AG09309 (cell line): ENCODE data around the gene MAML2.

Experiments used
- DNase-seq: peaks from one replicate; pipeline ENCODE4 v3.0.0-alpha.2; 2010; ENCODE audit warnings: low read depth
- H3K4me3 ChIP-seq: 2 replicates; pipeline ENCODE4 v1.5.1; 2011; ENCODE audit warnings: mild to moderate bottlenecking, low read depth, low read length, moderate library complexity; ENCODE audit not compliant: control insufficient read depth
- TF ChIP-seq, protein P1 (sequence below): IDR thresholded peaks from 2 replicates; pipeline ENCODE4 v1.5.1; 2011; ENCODE audit warnings: mild to moderate bottlenecking, low read depth, low read length, inconsistent platforms; ENCODE audit not compliant: insufficient read depth, control insufficient read depth; ENCODE audit errors: missing control alignments

The MAML2 gene

DNA sequence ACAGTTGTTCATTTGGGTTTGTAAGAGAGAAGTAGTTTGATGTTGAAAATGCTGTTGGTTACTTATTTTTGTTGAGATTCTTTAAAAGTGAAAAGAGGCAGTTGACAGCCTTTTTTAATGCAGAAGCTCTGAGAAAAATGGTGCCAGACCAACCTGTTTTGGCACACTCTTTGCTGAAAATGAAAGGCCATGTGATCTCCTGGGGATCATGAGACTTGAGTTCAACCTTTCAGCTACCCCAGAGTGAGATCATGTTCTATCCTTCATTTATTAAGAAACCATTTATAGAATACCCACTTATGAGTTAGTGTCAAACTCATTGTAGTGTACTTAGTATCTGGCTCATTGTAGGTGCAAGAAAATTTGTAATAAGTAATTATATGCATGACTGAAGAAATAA lies 196.2 kb downstream of the MAML2 start:
- no peak overlapping the region for H3K4me3 ChIP-seq
- TF ChIP-seq, protein P1, sequence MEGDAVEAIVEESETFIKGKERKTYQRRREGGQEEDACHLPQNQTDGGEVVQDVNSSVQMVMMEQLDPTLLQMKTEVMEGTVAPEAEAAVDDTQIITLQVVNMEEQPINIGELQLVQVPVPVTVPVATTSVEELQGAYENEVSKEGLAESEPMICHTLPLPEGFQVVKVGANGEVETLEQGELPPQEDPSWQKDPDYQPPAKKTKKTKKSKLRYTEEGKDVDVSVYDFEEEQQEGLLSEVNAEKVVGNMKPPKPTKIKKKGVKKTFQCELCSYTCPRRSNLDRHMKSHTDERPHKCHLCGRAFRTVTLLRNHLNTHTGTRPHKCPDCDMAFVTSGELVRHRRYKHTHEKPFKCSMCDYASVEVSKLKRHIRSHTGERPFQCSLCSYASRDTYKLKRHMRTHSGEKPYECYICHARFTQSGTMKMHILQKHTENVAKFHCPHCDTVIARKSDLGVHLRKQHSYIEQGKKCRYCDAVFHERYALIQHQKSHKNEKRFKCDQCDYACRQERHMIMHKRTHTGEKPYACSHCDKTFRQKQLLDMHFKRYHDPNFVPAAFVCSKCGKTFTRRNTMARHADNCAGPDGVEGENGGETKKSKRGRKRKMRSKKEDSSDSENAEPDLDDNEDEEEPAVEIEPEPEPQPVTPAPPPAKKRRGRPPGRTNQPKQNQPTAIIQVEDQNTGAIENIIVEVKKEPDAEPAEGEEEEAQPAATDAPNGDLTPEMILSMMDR: no peak
- no peak for DNase-seq

DNA sequence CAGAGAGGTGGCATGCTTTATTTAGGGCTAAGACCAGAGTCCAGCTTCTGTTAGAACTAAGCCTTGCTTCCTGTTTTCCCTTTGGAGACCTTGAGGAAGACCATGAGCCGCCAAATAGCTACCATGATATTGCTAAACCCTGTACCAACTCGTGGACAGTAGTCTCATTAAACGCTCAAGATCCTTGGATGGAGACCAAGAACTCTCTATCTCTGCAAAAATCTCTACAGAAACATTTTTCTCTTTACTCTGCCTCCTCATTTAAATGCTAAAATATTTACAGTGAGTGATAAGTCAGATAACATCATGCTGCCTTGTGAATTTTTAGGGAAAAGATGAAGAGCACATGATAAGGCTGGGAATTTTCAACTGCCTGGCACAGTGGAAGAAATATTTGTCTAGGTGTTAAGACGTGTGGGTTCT lies 197.8 kb downstream of the MAML2 start:
- DNase-seq: peak; percentile 74
- H3K4me3 ChIP-seq: no peak overlapping the region
- TF ChIP-seq, protein P1: no peak

DNA sequence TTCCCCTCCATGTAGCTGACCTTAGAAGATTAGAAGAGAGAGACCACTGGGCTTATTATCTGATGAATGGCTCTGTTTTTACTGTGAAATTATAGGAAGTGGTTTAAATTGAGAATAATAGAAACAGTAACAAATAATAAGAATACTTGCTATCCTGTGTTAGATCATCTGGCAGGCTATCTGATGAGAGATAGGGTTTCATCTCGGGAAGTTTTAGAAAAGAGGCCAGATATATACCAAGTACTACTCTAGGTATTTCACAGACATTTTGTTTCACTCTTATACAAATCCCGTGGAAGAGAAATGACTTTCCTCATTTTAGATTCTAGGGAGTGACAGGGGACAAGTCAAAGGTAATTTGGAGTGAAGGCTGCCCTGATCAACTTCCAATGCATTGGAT lies 198.4 kb downstream of the MAML2 start:
- TF ChIP-seq, protein P1: no peak
- DNase-seq: no peak

DNA sequence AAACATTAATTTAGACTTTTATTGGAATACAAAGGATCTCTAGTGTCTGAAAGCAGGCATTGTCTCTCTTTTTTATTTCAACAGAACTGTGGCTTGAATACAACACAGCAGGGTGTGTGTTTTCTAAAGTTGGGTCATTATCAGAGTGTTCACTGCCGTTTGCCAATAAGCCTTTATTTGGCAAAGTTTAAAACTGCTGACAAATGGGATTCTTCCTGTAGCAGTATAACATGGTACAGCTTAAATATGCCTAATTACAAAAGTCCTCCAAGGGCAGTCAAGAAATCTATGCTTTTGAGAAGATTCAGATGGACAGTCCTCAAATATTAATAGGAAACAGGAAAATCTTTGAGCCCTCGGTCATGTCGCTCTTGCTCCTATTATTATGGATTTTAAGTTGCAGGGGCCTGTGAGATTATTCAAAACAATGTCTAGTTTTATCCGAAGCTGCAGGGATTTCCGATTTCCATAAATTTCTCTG lies 199.9 kb downstream of the MAML2 start:
- TF ChIP-seq, protein P1: no peak
- DNase-seq: no peak
- no peak overlapping the region for H3K4me3 ChIP-seq

More for the DNA sequence above, 198.4 kb downstream of the MAML2 start:
- no peak overlapping the region for H3K4me3 ChIP-seq

DNA sequence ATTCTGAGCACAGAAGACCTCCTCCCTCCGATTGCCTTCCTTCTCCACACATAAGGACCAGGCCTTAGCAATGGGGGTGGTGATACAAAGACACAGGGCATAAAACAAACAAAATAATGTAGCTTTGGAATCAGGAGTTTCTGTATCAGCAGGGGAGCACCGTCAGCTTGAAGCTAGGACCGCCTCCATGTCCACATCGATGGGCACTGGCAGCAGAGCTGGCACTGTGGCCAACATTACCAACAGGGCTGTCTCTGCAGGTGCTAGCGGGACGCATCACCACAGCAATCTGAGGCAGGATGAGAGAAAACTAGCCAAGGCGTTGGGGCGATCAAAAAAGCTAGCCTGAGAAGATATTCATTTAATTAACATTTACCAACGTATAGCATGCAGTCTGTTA lies 201.4 kb downstream of the MAML2 start:
- DNase-seq: no peak
- no peak overlapping the region for H3K4me3 ChIP-seq
- TF ChIP-seq, protein P1: no peak

DNA sequence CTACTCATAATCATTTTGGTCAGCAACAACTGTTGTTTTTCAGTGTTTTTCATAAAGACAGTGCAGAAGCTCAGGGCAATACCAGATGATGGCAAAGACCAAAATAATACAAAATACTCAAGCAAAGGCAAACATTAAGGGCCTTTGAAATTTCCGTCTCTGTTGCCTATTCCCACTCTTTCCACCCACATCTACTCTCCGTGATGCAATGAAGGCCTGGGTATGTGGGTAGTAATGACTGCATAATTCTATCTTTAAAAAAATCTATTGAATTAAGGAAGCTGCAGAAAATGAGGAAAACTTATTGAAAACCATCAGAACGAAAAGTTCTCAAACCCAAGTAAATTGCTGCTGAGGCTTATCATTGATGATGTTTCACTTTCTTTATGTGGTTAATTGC lies 203.3 kb downstream of the MAML2 start:
- H3K4me3 ChIP-seq: no peak overlapping the region
- DNase-seq: no peak
- TF ChIP-seq, protein P1: no peak

DNA sequence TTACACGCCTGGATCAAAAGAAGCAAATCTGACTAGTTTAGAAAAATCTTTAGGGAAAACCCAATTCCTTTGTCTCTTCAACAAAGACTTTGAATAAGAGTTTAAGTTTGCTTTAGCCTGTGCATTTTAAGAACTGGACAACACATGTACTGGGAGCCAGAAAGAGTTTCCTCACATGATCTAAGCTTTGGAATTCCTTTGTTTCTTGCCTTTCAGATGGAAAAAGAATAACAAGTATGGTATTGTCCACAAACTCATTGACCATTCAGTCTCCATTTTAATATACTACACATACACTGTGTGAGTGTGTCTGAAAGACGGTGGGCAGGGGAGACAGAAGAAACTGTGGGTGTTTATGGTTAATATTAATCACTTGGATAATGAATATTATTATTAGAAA lies 205.6 kb downstream of the MAML2 start:
- TF ChIP-seq, protein P1: no peak
- H3K4me3 ChIP-seq: no peak overlapping the region
- DNase-seq: no peak
